A549 (cell line): ENCODE data around the gene ZBTB47.

ENCODE experiments used
- CHD2 ChIP-seq: fragments of 150-350 bp; IDR thresholded peaks from 2 replicates; pipeline ENCODE4 v1.6.1; 2014; ENCODE audit warnings: low read length; ENCODE audit not compliant: partially characterized antibody
- ESRRA ChIP-seq: fragments of 150-350 bp; IDR thresholded peaks from 2 replicates; pipeline ENCODE4 v1.6.1; 2014; ENCODE audit warnings: mild to moderate bottlenecking, low read length, borderline replicate concordance
- JUN ChIP-seq, 2 experiments: fragments of >200 bp; sonication (Bioruptor Twin); formaldehyde crosslinking; IDR thresholded peaks; 2 replicates in 1 of 2; 3 replicates in 1 of 2; pipeline ENCODE4 v1.6.1; 2016 to 2017
- KDM5A ChIP-seq: fragments of 200-600 bp; sonication (generic); IDR thresholded peaks from 2 replicates; pipeline ENCODE4 v1.6.1; 2016; ENCODE audit warnings: antibody characterized with exemption, mild to moderate bottlenecking
- POLR2A ChIP-seq: IDR thresholded peaks from 2 replicates; pipeline ENCODE4 v1.6.1; 2012; ENCODE audit warnings: mild to moderate bottlenecking, low read length
- RFX5 ChIP-seq: fragments of 450-650 bp; IDR thresholded peaks from 2 replicates; pipeline ENCODE4 v1.7.1; 2014; ENCODE audit warnings: antibody characterized with exemption, mild to moderate bottlenecking, moderate library complexity
- TF ChIP-seq, protein P1 (sequence below): fragments of >200 bp; sonication (Bioruptor Twin); formaldehyde crosslinking; IDR thresholded peaks from 3 replicates; pipeline ENCODE4 v1.5.1; 2016
- TF ChIP-seq, protein P2 (sequence below): fragments of 250-450 bp; sonication (Bioruptor Pico); IDR thresholded peaks from 2 replicates; pipeline ENCODE4 v1.5.0; 2021; ENCODE audit warnings: mild to moderate bottlenecking, moderate library complexity, borderline replicate concordance
- TF ChIP-seq, protein P3 (sequence below): IDR thresholded peaks from 2 replicates; pipeline ENCODE4 v1.6.1; 2012

DNA sequence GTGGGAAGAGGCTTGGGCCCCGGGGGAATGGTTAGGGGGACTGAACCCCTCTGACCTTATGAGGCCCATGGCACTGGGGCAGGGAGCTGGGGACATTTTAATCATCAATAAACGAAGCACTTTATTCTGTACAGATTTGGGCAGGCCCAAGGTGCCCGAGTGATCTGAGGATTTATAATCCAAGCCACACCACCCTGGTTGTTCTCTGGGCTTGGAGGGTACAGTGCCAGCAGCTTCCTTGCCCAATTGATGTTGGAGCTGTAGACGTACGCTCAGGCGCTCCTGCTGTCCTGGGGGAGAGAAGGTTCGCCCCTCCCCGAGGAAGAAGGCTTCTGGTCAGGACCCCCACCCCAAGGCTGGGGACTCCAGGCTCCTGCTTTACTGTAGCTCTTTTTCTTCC, 12.5 kb downstream of the ZBTB47 start:
- TF ChIP-seq POLR2A, result no peak
- TF ChIP-seq, protein P1, sequence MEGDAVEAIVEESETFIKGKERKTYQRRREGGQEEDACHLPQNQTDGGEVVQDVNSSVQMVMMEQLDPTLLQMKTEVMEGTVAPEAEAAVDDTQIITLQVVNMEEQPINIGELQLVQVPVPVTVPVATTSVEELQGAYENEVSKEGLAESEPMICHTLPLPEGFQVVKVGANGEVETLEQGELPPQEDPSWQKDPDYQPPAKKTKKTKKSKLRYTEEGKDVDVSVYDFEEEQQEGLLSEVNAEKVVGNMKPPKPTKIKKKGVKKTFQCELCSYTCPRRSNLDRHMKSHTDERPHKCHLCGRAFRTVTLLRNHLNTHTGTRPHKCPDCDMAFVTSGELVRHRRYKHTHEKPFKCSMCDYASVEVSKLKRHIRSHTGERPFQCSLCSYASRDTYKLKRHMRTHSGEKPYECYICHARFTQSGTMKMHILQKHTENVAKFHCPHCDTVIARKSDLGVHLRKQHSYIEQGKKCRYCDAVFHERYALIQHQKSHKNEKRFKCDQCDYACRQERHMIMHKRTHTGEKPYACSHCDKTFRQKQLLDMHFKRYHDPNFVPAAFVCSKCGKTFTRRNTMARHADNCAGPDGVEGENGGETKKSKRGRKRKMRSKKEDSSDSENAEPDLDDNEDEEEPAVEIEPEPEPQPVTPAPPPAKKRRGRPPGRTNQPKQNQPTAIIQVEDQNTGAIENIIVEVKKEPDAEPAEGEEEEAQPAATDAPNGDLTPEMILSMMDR, result no peak
- TF ChIP-seq ESRRA, result no peak
- TF ChIP-seq, protein P2, sequence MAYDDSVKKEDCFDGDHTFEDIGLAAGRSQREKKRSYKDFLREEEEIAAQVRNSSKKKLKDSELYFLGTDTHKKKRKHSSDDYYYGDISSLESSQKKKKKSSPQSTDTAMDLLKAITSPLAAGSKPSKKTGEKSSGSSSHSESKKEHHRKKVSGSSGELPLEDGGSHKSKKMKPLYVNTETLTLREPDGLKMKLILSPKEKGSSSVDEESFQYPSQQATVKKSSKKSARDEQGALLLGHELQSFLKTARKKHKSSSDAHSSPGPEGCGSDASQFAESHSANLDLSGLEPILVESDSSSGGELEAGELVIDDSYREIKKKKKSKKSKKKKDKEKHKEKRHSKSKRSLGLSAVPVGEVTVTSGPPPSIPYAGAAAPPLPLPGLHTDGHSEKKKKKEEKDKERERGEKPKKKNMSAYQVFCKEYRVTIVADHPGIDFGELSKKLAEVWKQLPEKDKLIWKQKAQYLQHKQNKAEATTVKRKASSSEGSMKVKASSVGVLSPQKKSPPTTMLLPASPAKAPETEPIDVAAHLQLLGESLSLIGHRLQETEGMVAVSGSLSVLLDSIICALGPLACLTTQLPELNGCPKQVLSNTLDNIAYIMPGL (CRISPR knock-in tag), result no peak
- TF ChIP-seq CHD2, result no peak
- TF ChIP-seq, protein P3, sequence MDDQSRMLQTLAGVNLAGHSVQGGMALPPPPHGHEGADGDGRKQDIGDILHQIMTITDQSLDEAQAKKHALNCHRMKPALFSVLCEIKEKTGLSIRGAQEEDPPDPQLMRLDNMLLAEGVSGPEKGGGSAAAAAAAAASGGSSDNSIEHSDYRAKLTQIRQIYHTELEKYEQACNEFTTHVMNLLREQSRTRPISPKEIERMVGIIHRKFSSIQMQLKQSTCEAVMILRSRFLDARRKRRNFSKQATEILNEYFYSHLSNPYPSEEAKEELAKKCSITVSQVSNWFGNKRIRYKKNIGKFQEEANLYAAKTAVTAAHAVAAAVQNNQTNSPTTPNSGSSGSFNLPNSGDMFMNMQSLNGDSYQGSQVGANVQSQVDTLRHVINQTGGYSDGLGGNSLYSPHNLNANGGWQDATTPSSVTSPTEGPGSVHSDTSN, result no peak
- TF ChIP-seq KDM5A, result no peak
- TF ChIP-seq RFX5, result no peak
- no peak for TF ChIP-seq JUN (IDR thresholded peaks at IDR 0.05)
